ENCODE results near the gene ULK4.

ULK4 gene

DNA sequence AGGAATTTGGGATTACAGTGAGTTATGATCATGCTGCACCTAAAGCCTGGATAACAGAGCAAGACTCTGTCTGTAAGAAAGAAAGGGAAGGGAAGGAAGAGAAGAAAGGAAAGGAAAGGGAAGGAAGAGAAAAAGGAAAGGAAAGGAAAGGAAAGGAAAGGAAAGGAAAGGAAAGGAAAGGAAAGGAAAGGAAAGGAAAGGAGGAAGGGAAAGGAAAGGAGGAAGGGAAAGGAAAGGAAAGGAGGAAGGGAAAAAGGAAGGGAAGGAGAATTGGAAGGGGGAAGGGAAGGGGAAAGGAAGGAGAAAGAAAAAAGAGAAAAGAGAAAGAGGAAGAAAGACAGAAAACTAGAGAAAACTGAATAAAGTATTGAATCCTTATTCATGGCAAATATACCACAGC is 359.8 kb downstream of the ULK4 start:
- H3K27ac ChIP-seq: no peak overlapping the region
- TF ChIP-seq, protein P1, sequence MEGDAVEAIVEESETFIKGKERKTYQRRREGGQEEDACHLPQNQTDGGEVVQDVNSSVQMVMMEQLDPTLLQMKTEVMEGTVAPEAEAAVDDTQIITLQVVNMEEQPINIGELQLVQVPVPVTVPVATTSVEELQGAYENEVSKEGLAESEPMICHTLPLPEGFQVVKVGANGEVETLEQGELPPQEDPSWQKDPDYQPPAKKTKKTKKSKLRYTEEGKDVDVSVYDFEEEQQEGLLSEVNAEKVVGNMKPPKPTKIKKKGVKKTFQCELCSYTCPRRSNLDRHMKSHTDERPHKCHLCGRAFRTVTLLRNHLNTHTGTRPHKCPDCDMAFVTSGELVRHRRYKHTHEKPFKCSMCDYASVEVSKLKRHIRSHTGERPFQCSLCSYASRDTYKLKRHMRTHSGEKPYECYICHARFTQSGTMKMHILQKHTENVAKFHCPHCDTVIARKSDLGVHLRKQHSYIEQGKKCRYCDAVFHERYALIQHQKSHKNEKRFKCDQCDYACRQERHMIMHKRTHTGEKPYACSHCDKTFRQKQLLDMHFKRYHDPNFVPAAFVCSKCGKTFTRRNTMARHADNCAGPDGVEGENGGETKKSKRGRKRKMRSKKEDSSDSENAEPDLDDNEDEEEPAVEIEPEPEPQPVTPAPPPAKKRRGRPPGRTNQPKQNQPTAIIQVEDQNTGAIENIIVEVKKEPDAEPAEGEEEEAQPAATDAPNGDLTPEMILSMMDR (conservative IDR thresholded peaks at IDR 0.05): no peak

DNA sequence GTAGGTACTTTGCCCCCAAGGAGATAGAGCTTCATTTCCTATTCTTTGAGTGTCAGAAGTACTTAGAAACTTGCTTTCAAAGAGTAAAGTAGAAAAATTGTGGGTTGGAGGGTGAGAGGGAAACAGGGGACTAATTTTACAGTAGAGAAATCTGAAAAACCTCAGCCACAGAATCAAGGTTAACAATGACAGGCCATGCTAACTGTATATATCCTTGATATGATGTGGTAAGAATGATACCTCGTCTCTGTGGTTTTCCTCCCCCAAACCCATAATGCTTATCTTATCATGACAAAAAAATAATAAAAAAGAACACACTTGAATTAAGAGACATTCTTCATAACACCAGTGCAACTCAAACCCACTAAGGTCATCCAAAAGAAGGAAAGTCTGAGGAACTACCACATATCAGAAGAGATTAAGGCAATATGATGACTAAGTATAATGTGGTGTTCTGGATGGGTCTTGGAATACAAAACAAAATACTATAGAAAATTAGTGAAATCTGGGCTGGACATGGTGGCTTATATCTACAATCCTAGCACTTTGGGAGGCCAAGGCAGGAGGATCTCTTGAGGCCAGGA is 360.4 kb downstream of the ULK4 start:
- TF ChIP-seq, protein P1 (conservative IDR thresholded peaks at IDR 0.05): no peak
- no peak overlapping the region for H3K27ac ChIP-seq

DNA sequence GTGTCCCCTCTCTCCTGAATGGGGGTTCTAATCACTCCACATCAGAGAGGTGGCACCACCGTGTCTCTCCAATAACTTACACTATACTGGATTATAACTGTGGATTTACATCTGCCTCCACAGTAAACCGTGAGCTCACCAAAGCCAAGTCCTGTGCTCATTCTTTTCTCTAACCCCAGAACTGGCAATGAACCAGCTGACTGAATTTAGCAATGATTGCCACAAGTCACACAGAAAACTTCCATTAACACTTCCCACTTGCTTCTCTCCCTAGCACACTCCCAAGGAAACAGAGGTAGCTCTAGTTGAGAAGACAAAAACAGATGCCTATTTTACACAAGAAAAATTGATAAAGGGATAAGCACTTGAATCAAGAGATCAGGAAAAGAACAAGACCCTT is 361.3 kb downstream of the ULK4 start:
- TF ChIP-seq, protein P1 (conservative IDR thresholded peaks at IDR 0.05): no peak

DNA sequence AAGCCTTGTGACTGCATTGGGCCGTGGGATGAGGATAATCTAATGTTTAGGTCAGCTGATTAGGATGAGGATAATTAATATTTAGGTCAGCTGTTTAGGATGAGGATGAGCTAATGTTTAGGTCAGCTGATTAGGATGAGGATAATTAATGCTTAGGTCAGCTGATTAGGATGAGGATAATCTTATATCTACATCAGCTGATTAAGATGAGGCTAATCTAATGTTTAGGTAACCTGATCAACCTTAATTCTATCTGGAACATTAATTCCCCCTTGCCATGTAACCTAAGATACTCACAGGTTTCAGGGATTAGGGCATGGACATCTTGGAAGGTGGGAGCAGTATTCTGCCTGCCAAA is 362.8 kb downstream of the ULK4 start:
- no peak overlapping the region for H3K27ac ChIP-seq
- TF ChIP-seq, protein P1 (conservative IDR thresholded peaks at IDR 0.05): no peak

More for the DNA sequence above, 361.3 kb downstream of the ULK4 start:
- no peak overlapping the region for H3K27ac ChIP-seq

DNA sequence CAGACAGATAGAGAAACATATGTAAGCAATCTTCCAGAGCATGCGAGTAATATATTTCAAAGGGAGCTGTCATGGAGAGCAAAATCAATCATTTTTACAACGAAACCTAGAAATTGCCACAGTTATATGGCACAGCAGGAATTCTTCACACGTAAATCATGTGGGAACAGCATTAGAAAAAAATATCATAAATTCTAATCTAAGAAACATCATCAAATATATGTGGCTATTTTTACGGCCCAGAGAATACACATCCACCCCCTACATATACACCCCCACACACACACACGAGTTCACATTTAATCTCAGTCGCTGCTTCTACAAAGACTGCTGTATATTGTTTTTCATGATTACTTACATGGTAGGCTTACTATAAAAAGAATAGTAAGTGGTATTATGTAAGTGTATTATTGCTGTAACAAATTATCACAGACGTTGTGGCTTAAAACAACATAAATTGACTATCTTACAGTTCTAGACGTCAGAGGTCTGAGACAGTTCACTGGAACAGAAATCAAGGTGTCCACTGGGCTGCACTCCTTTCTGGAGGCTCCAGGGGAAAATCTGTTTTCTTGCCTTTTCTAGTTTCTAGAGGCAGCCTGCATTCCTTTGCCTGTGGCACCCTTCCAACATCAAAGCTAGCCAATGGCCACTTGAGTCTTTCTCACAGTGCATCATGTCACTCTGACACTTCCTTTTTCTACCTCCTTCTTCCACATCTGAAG is 363.3 kb downstream of the ULK4 start:
- TF ChIP-seq, protein P1 (conservative IDR thresholded peaks at IDR 0.05): no peak
- H3K27ac ChIP-seq: no peak overlapping the region

DNA sequence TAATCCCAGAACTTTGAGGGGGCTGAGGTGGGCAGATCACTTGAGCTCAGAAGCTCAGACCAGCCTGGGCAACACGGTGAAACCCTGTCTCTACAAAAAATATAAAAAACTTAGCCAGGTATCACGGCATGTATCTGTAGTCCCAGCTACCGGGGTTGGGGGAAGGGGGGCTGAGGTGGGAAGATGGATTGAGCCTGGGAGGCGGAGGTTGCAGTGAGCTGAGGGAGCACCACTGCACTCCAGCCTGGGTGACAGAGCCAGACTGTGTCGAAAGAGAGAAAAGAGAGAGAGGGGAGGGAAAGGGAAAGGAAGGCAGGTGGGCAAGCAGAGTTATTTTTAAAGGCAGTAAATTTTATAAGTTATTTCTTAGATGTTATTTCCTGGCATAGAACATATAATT is 368.1 kb downstream of the ULK4 start:
- no peak overlapping the region for H3K27ac ChIP-seq
- TF ChIP-seq, protein P1 (conservative IDR thresholded peaks at IDR 0.05): no peak

DNA sequence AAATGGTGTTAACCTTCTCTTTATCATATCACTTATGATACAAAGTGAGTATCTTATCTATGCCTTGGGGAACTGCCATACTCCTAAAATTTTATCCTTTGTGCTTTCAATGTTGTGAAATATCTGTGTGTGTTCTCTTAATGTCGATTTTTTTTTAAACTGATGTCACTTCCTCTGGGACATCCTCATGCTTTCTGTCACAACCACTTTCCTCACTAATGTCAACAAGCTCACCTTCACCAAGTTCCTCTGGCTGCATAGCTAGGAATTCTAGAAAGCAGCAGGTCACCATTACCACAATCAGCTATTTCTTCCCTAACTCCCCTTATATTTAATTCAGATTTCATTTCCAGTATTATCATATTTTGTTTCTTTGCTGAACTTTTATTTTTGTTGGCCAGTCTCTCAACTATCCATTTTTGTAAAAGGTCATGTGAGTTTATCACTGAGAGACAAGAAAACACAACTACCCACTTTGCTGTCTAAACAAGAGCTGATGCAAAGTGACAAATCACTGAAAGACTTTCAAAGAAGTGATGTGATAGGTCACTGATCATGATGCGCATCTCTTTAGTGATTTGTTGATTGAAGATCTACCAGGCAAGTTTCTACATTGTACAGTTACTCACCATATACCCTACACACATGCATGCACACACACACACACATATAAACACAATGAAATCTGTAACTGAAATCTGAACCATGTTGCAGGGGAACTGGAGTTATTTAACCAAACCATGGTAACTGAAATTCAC is 369.0 kb downstream of the ULK4 start:
- no peak overlapping the region for H3K27ac ChIP-seq
- TF ChIP-seq, protein P1 (conservative IDR thresholded peaks at IDR 0.05): no peak

Data from VCaP (cell line).